WI38 (cell line): ENCODE measurements around the gene FLYWCH1.
A peak's percentile ranks its signal among the peaks of the same experiment; 100 is the strongest.

Experiments
- H3K4me3 ChIP-seq: 2 replicates; pipeline ENCODE4 v1.5.1; 2011; ENCODE audit warnings: low read depth, mild to moderate bottlenecking, control low read depth, low read length
- TF ChIP-seq, protein P1 (sequence below): IDR thresholded peaks from 2 replicates; pipeline ENCODE4 v1.5.1; 2012; ENCODE audit warnings: low read depth, mild to moderate bottlenecking, control low read depth, low read length

FLYWCH1 gene

DNA sequence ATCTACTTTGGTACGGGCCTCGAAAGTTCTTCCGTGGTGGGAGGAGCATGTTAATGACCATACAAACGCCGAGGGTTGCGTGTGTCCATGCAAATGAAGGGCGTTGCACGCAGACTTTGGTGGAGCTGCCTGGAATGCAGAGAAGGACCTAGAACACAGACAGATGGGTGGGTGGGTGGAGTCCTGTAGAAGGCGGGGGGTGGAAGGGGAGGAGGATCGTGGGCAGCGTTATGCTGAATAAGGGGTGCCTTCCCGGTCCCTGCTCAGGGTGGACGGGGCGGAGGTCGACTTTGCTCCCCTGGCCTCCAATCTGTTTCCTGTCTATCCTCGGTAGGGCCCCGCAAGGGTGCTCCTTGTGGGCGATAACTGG is 56.6 kb downstream of the FLYWCH1 start:
- H3K4me3 ChIP-seq = peak overlapping the region; percentile 65; the same call in 1 of the 2 replicates
- TF ChIP-seq, protein P1, sequence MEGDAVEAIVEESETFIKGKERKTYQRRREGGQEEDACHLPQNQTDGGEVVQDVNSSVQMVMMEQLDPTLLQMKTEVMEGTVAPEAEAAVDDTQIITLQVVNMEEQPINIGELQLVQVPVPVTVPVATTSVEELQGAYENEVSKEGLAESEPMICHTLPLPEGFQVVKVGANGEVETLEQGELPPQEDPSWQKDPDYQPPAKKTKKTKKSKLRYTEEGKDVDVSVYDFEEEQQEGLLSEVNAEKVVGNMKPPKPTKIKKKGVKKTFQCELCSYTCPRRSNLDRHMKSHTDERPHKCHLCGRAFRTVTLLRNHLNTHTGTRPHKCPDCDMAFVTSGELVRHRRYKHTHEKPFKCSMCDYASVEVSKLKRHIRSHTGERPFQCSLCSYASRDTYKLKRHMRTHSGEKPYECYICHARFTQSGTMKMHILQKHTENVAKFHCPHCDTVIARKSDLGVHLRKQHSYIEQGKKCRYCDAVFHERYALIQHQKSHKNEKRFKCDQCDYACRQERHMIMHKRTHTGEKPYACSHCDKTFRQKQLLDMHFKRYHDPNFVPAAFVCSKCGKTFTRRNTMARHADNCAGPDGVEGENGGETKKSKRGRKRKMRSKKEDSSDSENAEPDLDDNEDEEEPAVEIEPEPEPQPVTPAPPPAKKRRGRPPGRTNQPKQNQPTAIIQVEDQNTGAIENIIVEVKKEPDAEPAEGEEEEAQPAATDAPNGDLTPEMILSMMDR = no peak

DNA sequence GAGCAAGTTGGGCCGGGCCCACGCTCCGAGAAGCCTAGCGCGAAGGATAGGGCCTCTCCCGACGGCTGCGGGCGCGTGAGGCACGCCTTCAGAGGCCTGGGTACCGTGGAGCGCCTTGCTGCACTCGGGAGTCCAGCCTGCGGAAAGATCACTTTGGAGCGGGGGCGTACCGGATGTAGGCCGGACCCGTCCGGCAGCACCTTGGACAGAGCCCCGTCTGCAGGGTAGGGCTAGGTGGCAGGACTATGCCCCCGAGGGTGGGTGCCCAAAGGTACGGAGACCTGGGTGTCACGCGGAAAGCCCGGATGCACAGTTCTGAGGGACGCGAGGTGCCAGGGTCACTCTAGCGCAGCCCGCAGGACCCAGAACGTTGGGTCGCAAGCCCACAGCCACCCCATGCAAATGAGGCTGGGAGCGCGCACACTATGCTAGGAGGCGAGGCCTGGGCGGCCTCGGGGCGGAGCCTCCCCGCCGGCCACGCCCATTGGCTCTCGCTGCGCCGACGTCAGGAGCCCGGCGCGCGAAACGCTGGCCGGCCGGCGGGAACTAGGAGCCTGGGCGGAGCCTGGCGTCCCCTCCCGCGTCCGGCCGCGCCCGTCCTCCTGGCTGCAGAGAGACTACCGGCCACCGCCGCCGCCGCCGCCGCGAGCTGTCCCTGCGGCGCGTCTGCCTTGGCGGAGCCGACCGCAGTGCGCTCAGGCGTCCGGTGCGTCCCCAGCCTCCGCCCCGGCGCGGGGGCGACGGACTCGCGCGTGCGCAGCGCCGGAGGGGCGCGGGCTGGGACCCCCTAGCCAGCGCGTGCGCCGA is 57.2 kb downstream of the FLYWCH1 start, which contains the start of gene PAQR4:
PAQR4 (plus strand) TSS at position 611 of the 807 bp plus-strand sequence. CDS start 327 bp downstream, outside the sequence.
- TF ChIP-seq, protein P1 = no peak
- peak within 1 kb of the TSS; percentile 65 for H3K4me3 ChIP-seq

DNA sequence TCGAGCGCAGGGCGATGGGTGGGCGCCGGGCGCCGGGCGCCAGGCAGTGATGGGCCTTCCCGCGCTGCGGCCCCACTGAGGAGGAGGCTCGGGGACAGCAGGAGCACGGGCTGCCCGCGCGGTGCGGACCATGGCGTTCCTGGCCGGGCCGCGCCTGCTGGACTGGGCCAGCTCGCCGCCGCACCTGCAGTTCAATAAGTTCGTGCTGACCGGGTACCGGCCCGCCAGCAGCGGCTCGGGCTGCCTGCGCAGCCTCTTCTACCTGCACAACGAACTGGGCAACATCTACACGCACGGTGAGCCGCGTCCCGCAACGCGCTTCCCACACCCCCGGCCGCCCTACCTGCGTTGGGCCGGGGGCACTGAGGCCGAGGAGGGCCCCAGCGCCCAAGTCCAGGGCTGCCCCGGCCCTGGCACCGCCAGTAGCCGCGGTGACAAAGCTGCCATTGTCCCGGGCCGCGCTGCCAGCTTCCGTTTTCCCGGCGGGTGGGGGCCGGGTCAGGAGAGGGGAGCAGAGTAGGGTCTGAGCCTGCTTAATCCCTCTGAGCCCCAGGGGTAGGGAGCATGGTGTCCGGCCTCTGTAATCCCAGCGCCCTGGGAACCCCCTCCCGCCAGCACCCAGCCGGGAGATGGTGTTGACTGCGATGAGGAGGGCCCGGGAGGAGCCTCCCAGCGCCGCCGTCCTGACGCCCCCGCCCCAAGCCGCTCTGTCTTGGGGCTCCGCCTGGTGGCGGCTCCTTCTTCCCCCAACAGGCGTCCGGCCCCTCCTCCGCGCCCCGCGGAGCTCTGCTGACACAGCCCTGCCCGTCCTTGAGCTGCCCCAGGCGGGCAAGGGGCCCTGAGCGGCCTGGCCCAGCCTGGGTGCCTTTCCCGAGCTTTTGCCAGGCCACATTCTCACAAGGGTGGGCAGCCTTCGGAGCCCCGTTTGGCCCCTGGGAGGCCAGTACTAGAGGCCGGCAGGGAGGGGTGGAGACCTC is 58.1 kb downstream of the FLYWCH1 start:
- H3K4me3 ChIP-seq = peak overlapping the region; percentile 65
- TF ChIP-seq, protein P1 = peak; percentile 19; the same call in 1 of the 2 replicates

DNA sequence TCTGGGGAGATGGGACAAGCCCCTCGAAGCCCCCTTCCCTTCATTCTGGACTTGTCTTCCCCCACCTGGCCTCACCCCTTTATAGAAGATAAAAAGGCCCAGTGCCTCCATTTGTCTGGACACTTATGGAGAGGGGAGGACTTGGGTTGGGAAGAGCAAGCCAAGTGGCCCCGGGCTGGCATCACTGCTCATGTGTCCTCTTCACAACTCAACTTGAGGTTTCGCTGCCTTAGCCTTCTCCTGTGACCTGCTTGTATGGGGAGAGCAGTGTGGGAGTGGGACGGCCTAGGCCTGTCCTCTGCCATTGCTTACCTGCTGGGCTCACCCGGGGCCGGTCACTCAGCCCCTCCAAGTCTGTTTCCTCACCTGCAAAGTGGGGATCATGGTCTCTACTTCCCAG is 58.8 kb downstream of the FLYWCH1 start:
- TF ChIP-seq, protein P1 = no peak
- peak overlapping the region; percentile 65 for H3K4me3 ChIP-seq

DNA sequence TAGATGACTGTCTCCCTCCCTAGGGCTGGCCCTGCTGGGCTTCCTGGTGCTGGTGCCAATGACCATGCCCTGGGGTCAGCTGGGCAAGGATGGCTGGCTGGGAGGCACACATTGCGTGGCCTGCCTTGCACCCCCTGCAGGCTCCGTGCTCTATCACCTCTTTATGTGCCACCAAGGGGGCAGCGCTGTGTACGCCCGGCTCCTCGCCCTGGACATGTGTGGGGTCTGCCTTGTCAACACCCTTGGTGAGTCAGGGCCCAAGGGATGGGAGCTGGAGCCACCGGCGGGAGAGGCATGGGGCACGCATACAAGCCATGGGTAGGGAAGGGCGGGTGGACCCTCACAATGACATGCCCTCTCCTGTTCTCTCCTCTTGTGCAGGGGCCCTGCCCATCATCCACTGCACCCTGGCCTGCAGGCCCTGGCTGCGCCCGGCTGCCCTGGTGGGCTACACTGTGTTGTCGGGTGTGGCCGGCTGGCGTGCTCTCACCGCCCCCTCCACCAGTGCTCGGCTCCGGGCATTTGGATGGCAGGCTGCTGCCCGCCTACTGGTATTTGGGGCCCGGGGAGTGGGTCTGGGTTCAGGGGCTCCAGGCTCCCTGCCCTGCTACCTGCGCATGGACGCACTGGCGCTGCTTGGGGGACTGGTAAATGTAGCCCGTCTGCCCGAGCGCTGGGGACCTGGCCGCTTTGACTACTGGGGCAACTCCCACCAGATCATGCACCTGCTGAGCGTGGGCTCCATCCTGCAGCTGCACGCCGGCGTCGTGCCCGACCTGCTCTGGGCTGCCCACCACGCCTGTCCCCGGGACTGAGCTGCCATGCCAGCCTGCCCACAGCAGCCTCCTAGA is 59.6 kb downstream of the FLYWCH1 start:
- no peak overlapping the region for H3K4me3 ChIP-seq
- TF ChIP-seq, protein P1 = no peak

DNA sequence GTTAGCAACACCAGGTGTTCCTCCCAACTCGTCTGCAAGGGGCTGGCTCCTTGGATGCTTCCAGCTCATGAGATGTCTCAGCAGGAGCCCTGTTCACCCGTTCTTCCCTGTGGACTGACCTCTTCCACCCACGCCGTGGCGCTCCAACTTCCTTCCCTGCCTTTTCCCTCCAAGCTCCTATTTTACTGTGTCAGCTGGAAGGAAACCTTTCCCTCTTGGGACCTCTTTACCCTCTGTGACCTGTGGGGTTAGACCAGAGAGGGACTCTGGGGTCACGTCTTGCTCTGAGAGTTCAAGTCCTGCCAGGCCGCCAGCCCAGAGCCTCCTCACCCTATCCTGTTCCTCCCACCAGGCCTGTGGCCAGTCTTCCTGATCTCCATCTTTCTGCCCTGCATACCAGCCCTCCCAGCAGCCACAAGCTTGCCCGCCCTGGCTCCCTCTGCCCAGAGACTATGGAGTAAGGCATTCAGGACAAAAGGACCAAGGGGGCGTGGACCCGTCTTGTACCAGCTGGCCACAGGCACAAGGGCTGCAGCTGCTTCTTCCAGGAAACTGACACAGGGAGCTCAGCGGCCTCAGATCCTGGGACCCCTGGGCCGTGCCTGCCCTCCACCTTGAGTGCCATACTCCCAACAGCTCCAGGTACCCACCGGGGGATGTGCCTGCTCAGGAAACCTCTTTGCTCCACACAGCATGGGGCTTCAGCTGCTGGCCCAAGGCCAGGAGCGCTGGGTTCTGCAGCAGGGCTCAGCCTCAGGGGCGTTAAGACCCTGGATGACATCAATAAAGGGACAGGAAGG is 60.5 kb downstream of the FLYWCH1 start:
- H3K4me3 ChIP-seq = no peak overlapping the region
- TF ChIP-seq, protein P1 = no peak
